ENCODE measurements around the gene CRX.

CRX gene

DNA sequence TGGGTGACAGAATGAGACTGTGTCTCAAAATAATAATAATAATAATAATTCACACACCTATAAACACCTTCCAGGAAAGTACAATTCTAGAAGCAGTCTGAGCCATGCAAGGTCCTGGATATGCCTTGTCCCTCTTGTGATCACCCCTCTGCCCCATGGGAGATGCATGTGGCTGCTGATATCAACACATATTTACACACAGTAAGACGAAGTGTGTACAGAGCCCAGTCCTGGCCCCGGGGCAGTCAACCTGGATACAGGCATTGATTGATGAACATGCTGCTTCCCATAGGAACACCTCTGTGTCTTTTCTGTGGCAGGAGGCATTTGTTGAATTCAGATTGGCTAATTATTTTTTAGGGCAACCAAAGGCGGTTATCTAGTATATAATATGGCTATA, 61.2 kb downstream of the CRX start:
- Mint-ChIP-seq H3K27me3 (ENCODE audit: low read depth, poor library complexity) (peaks cover 12% of the 10 kb centered on the region), H3K4me1 (peaks cover 11% of the 10 kb centered on the region), H3K9me3 (peaks cover 4% of the 10 kb centered on the region), H3K4me3 (no peak overlapping the region), H3K36me3 (ENCODE audit: low read depth) (no peaks in the 10 kb centered on the region), H3K27ac (no peak overlapping the region)
- no peak for DNase-seq
- TF ChIP-seq, protein P1, sequence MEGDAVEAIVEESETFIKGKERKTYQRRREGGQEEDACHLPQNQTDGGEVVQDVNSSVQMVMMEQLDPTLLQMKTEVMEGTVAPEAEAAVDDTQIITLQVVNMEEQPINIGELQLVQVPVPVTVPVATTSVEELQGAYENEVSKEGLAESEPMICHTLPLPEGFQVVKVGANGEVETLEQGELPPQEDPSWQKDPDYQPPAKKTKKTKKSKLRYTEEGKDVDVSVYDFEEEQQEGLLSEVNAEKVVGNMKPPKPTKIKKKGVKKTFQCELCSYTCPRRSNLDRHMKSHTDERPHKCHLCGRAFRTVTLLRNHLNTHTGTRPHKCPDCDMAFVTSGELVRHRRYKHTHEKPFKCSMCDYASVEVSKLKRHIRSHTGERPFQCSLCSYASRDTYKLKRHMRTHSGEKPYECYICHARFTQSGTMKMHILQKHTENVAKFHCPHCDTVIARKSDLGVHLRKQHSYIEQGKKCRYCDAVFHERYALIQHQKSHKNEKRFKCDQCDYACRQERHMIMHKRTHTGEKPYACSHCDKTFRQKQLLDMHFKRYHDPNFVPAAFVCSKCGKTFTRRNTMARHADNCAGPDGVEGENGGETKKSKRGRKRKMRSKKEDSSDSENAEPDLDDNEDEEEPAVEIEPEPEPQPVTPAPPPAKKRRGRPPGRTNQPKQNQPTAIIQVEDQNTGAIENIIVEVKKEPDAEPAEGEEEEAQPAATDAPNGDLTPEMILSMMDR (IDR thresholded peaks at IDR 0.05): no peak

DNA sequence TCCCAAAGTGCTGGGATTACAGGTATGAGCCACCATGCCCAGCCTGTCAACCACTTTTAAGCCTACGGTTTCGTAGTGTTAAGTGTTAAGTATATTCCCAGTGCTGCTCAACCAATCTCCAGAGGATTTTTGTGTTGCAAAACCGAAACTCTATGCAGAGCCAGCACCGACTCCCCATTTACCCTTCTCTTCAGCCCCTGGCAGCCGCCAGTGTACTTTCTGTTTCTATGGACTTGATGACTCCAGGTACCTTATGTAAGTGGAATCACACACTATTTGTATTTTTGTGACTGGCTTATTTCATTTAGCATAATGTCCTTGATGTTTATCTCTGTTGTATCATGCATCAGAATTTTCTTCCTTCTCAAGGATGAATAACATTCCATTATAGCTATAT, 63.3 kb downstream of the CRX start:
- no peak overlapping the region for H3K4me3 Mint-ChIP-seq
- no peaks in the 10 kb centered on the region for H3K9me3 Mint-ChIP-seq
- TF ChIP-seq, protein P1 (IDR thresholded peaks at IDR 0.05): no peak
- H3K27me3 Mint-ChIP-seq (ENCODE audit: low read depth, poor library complexity): peaks cover 9% of the 10 kb centered on the region
- no peak for DNase-seq
- peaks cover 11% of the 10 kb centered on the region for H3K4me1 Mint-ChIP-seq
- H3K27ac Mint-ChIP-seq: no peak overlapping the region
- H3K36me3 Mint-ChIP-seq (ENCODE audit: low read depth): no peaks in the 10 kb centered on the region

GRCh38 chr19:47886010-47886559, 64.3 kb downstream of the CRX start, which contains the start of gene SULT2A1:
Gene SULT2A1, minus strand, starts transcription at chr19:47886315. Its CDS starts 58 bp downstream, at chr19:47886257.
- H3K4me3 Mint-ChIP-seq: no peak within 1 kb of the TSS
- peaks cover 5% of the 10 kb centered on the region for H3K9me3 Mint-ChIP-seq
- peaks cover 12% of the 10 kb centered on the region for H3K27me3 Mint-ChIP-seq (ENCODE audit: low read depth, poor library complexity)
- no peak for DNase-seq
- no peak within 1 kb of the TSS for H3K27ac Mint-ChIP-seq
- no peaks in the 10 kb centered on the region for H3K36me3 Mint-ChIP-seq (ENCODE audit: low read depth)
- TF ChIP-seq, protein P1 (IDR thresholded peaks at IDR 0.05): no peak
- peaks cover 19% of the 10 kb centered on the region for H3K4me1 Mint-ChIP-seq

GRCh38 chr19:47890865-47891621, 69.3 kb downstream of the CRX start:
- DNase-seq: no peak
- no peak overlapping the region for H3K27ac Mint-ChIP-seq
- H3K36me3 Mint-ChIP-seq (ENCODE audit: low read depth): no peaks in the 10 kb centered on the region
- TF ChIP-seq, protein P1 (IDR thresholded peaks at IDR 0.05): no peak
- peaks cover 25% of the 10 kb centered on the region for H3K9me3 Mint-ChIP-seq
- peaks cover 15% of the 10 kb centered on the region for H3K4me1 Mint-ChIP-seq
- peaks cover 6% of the 10 kb centered on the region for H3K27me3 Mint-ChIP-seq (ENCODE audit: low read depth, poor library complexity)
- H3K4me3 Mint-ChIP-seq: no peak overlapping the region

GRCh38 chr19:47891622-47891922, 69.8 kb downstream of the CRX start:
- DNase-seq: no peak
- peaks cover 27% of the 10 kb centered on the region for H3K9me3 Mint-ChIP-seq
- H3K27me3 Mint-ChIP-seq (ENCODE audit: low read depth, poor library complexity): peaks cover 6% of the 10 kb centered on the region
- no peak overlapping the region for H3K4me3 Mint-ChIP-seq
- H3K27ac Mint-ChIP-seq: peak overlapping the region; percentile 13
- no peaks in the 10 kb centered on the region for H3K36me3 Mint-ChIP-seq (ENCODE audit: low read depth)
- TF ChIP-seq, protein P1 (IDR thresholded peaks at IDR 0.05): no peak
- H3K4me1 Mint-ChIP-seq: peaks cover 12% of the 10 kb centered on the region

All from nephron progenitor cell (in vitro differentiated cells).